NCI-H345 treated with DMSO at 0.1 percent for 48 hours (cell line): ENCODE results near the gene PLCB1.

Experiments used
- DNase-seq: peaks from one replicate; lab custom pipeline; 2025; ENCODE audit not compliant: unreplicated experiment; lab: John Stamatoyannopoulos, UW

Gene PLCB1

GRCh38 chr20:8210749-8211148 lies 78.7 kb downstream of the PLCB1 start:
- DNase-seq: no peak

DNA sequence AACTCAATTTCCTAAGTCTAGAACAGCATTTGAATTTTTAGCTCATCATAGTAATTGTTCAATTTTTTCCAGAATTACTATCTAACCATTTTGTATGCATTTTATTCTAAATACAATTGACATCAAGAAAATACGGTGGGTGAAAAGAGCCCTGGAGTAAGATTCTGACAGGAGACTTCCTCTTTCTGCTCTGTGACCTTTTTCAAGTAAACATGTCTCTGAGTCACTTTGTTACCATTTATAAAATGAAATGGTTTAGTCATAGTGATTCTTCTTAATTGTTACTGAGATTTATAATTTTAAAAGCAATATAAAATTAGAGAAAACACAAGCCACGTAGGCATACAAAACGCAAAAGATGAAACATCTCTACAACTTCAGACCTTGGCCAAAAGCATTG lies 80.2 kb downstream of the PLCB1 start:
- DNase-seq: no peak

DNA sequence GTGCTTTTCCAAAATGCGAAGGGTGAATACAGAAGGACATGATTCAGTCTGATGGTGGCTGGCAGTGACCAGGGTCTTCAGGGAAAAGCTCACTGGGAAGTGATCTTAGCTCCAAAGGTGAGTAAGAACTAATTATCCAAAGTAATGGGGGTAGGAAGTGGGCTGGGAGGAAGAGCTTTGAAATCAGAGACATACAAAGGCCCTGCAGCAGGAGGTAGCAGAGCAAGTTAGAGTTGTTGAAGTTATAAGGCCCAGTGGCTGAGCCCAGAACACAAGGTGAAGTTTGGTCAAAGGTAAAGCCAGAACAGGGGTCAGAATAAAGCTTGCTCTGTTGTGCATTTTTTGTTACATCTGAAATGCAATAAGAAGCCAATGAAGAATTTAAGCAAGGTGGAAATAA lies 81.2 kb downstream of the PLCB1 start:
- no peak for DNase-seq

- no peak for DNase-seq
Observed at GRCh38 chr20:8213831-8214587, 81.9 kb downstream of the PLCB1 start.

DNA sequence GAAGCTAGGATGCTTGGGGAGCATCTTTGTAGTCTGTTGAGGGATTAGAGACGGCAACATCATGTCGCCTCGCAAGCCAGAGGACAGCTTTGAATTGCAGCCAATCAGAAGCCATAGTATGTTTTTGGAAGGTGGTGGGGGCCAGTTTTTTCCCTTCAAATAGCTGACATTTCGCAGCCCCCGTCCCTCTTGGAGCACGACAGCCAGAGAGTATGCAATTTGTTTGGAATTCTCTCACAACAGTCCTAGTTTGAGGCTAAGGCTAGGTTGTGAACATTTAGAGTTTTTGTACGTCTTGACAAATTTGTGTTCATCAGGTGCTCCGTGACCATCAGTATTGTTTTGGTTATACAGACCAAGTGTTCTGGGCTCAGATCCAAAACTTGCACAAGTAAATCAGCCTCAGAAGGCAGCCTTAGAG lies 83.3 kb downstream of the PLCB1 start:
- DNase-seq: no peak

- no peak for DNase-seq
Observed at GRCh38 chr20:8216375-8217200, 84.5 kb downstream of the PLCB1 start.

DNA sequence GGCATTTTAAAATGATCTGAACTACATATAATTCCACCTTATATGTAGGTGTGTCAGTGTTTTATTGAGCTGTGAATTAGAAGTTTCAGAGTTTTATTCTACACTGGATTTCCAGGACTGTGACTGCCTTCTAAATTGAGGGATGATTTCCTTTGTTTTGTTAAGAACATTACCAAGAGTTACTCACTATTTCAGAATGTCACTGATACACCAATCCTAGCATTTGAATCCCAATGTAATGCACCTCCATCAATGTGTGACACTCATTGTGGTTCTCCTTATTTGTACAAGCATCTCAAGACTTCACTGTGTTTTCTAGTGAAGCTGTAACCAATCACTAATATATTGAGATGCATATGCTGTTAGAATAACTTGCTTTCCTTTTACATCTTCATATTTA lies 86.8 kb downstream of the PLCB1 start:
- DNase-seq: no peak

DNA sequence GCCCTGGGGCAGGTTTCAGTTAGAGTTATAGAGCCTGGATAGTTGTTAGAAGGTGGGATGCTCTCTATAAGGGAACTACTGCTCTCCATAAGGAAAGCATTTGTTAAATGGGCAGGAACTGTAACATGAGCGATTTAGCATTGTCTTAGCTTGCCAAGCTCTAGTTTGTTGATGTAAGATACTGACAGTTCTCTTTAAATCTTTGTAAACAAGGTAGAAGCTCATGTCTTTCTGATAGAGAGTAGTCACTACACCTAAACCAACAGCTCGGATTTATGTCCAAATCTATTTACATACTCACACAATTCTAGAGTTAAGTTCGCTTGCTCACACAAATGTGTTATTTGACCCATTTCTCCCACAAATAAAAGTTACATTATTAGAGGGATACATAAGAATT lies 87.3 kb downstream of the PLCB1 start:
- no peak for DNase-seq

DNA sequence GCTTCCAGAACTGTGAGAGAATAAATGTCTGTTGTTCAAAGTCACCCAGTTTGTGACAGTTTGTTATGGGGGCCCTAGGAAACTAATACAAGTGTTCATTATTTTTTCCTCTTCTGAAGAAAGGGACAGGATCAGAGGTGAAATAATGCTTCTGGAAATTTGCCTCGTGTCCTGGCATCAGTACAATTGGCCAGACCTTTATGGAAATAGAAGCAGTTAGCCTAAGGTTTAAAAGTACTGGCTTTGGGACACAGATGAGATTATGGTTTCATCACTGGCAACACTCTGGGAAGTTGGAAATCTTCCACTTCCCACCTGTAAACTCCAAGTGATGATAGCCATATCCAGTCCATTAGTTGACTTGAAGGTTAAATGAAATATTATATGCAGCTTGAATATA lies 88.7 kb downstream of the PLCB1 start:
- no peak for DNase-seq

DNA sequence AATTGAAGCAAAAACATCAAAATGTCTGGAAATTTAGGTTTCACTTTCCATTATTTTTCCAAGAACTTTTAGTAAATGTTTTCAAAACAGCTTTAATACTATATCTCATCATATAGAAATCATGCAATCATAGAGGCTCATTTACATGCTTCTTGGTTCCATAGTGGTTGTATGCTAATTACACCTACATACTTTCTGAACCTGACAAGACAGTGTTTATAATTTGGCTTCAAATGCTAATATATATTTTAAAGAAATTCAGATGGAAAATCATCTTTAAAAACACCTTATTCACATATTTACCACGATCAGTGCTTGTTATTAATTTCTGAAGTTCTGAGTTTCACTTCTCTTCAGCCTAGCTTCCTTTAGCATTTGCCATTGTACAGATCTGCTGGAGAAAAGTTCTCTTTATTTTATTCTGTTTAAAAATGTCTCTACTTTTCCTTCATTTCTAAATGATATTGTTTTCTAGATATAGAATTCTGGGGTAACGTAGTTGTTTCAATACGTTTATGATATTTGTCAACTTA lies 89.9 kb downstream of the PLCB1 start:
- no peak for DNase-seq

GRCh38 chr20:8223091-8223870 lies 91.2 kb downstream of the PLCB1 start:
- DNase-seq: no peak

DNA sequence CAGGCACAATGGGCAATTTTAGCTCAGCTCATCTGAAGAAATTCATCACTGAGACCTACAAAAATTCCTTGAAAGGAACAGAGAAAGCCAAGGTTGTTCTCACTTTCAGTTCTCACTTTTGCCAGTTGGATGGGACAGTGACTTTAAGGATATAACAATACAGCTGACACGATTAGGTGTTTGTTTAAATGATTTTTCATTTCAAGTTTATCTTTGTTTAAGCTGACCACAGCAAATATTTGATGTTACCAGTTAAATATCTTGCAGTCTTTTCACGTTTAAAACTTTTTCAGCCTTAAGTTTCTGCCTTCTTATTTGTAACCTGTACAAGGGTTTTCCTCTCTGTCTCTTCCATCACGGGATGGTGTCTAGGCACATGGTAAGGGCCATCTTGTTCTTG lies 93.6 kb downstream of the PLCB1 start:
- DNase-seq: no peak

GRCh38 chr20:8226106-8226505 lies 94.0 kb downstream of the PLCB1 start:
- DNase-seq: no peak

GRCh38 chr20:8227293-8227692 lies 95.2 kb downstream of the PLCB1 start:
- no peak for DNase-seq

- no peak for DNase-seq
Observed at GRCh38 chr20:8228315-8228714, 96.2 kb downstream of the PLCB1 start.

GRCh38 chr20:8229090-8229489 lies 97.0 kb downstream of the PLCB1 start:
- DNase-seq: no peak

- no peak for DNase-seq
Observed at GRCh38 chr20:8231038-8231437, 99.0 kb downstream of the PLCB1 start.

DNA sequence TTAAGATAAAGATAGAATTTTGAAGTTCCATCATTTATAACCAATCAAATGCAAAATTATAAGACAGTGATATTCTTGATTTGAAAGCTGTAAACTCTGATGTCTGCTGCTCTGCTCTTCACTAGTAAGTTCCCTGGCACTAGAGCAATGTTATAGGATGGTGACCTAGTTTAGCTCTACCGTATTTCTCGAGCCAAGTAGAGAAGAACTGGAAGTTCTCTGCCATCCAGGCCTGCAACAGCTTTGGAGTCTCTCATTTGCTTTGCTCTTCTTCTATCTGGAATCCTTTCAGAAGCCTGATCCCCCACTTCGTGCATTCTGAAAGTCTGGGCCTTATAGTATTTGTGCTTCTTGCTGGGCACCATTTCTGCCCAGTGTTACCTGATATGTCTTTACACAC lies 100.3 kb downstream of the PLCB1 start:
- no peak for DNase-seq

DNA sequence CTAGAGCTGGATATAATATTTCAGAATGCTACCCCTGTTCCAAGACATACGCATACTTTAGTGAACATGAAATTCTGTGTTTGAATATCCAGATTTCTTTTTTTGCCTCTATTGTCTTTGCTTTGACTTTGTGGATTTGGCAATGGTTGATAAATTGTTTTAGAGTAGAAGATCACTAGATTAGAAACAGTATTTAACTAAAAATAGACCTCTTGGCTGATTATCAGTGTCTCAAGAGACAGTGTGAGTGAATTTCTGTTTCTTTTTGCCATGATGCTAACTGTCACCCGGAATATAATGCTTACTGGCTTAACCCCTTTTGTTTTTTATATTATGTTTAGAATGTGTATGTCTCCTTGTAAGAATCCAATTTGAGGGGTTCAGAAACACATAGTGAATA lies 102.5 kb downstream of the PLCB1 start:
- DNase-seq: no peak

DNA sequence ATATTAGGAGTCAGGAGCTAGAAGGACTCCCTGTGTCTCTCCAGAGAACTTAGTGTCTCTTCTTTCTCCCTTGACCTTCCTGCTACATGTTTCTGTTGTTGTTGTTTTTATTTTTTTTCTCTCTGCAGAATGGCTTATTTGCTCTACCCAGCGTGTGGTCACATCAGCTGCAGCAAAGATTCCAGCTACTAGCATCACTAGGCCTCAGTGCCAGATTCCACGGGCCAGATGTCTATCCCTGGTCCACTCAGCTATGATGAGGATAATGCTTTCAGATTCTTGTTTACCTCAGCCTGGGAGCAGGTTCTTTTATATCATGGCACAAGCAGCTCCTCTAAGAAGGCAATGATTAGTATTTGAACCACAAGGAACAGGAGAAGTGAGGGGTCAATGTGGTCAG lies 110.0 kb downstream of the PLCB1 start:
- DNase-seq: no peak
